CD4-positive, alpha-beta T cell treated with Interleukin-10 for 1 hour (primary cell): ENCODE data around the gene NIM1K.
"Not testable (repeated sequence)": the region's sequence is repeated elsewhere in the genome, so short reads cannot be mapped to it uniquely, and the experiment has no call there.

Source experiments
- DNase-seq: peaks from one replicate; pipeline ENCODE4 v3.0.0-alpha.2; 2020

The NIM1K gene

GRCh38 chr5:43286623-43287022 is 94.6 kb downstream of the NIM1K start:
- DNase-seq: peak; percentile 20

GRCh38 chr5:43287493-43287892 is 95.5 kb downstream of the NIM1K start:
- DNase-seq: no peak

GRCh38 chr5:43288269-43288831 is 96.3 kb downstream of the NIM1K start:
- no peak for DNase-seq

- DNase-seq: no peak
Measured at GRCh38 chr5:43290726-43291125, 98.7 kb downstream of the NIM1K start.

GRCh38 chr5:43294226-43294625 is 102.2 kb downstream of the NIM1K start:
- DNase-seq: no peak

GRCh38 chr5:43295202-43295601 is 103.2 kb downstream of the NIM1K start:
- no peak for DNase-seq

- DNase-seq: no peak
Measured at GRCh38 chr5:43296835-43297234, 104.8 kb downstream of the NIM1K start.

GRCh38 chr5:43298443-43298842 is 106.4 kb downstream of the NIM1K start:
- DNase-seq: no peak

- DNase-seq: no peak
Measured at GRCh38 chr5:43300112-43300511, 108.1 kb downstream of the NIM1K start.

- no peak for DNase-seq
Measured at GRCh38 chr5:43301653-43302091, 109.6 kb downstream of the NIM1K start.

- DNase-seq: no peak
Measured at GRCh38 chr5:43302481-43302880, 110.5 kb downstream of the NIM1K start.

GRCh38 chr5:43303242-43303641 is 111.2 kb downstream of the NIM1K start:
- DNase-seq: no peak

GRCh38 chr5:43304525-43304924 is 112.5 kb downstream of the NIM1K start:
- peak; percentile 22 for DNase-seq

GRCh38 chr5:43305948-43306565 is 114.0 kb downstream of the NIM1K start:
- peak; percentile 68 for DNase-seq

GRCh38 chr5:43306954-43307353 is 114.9 kb downstream of the NIM1K start:
- DNase-seq: not testable (repeated sequence)

- DNase-seq: no peak
Measured at GRCh38 chr5:43309122-43309521, 117.1 kb downstream of the NIM1K start.

- no peak for DNase-seq
Measured at GRCh38 chr5:43309637-43310036, 117.6 kb downstream of the NIM1K start.

- DNase-seq: no peak
Measured at GRCh38 chr5:43312076-43312661, 120.1 kb downstream of the NIM1K start.

GRCh38 chr5:43312699-43313034 is 120.6 kb downstream of the NIM1K start:
- DNase-seq: no peak

GRCh38 chr5:43313035-43313853 is 121.2 kb downstream of the NIM1K start, which contains the start of gene HMGCS1:
TSS of gene HMGCS1 (minus strand) at chr5:43313412. CDS start at chr5:43298965, 14,447 bp downstream.
- peak; percentile 100 for DNase-seq

- no peak for DNase-seq
Measured at GRCh38 chr5:43313854-43314457, 121.9 kb downstream of the NIM1K start.

- no peak for DNase-seq
Measured at GRCh38 chr5:43314724-43315123, 122.7 kb downstream of the NIM1K start.

- no peak for DNase-seq
Measured at GRCh38 chr5:43315263-43315662, 123.2 kb downstream of the NIM1K start.
